ENCODE results near the gene ELMOD1. TPM values are rescaled to one million over a fixed set of nuclear protein-coding genes. Genes with fewer than 3 reads are reported as not detected.
A peak's percentile ranks its signal among the peaks of the same experiment; 100 is the strongest.

Gene ELMOD1
- total and polyA plus RNA-seq, 2 of the 4 experiments (the other 2 are of a cell fraction): 0.18 to 0.29 TPM

GRCh38 chr11:107683807-107684206 lies 92.9 kb downstream of the ELMOD1 start:
- H3K79me1 ChIP-seq (ENCODE audit: low read depth in 1 of 2, low read length in 2 of 2): no peaks in the 10 kb centered on the region
- H4K5ac ChIP-seq (ENCODE audit: low read depth, low read length): no peak overlapping the region
- H2AFZ ChIP-seq (replicated peaks; ENCODE audit: low read length, poor library complexity): no peak overlapping the region
- no peaks in the 10 kb centered on the region for H3K4me1 ChIP-seq (ENCODE audit: control insufficient read depth, insufficient read depth, low read length)
- no peak overlapping the region for H2BK5ac ChIP-seq (ENCODE audit: low read depth, low read length, poor library complexity, severe bottlenecking)
- DNase-seq (no peak), ATAC-seq (ENCODE audit: low read depth) (no peak)
- no peak overlapping the region for H3K4ac ChIP-seq (ENCODE audit: low read depth, low read length)
- dilution Hi-C loops (cut with HindIII; ENCODE audit: low sequenced_read_pairs, unreplicated experiment) (no loop called here), in situ Hi-C loops (cut with MboI; ENCODE audit: low sequenced_read_pairs) (no loop called here), intact Hi-C loops (cut with micrococcal nuclease) (loop anchor here (10.0 kb wide), 1 partner anchor 211 kb away; no protein-coding TSS in a partner anchor)
- no peaks in the 10 kb centered on the region for H3K9me3 ChIP-seq (ENCODE audit: control insufficient read depth, insufficient read depth, low read length)
- no peak overlapping the region for H2BK20ac ChIP-seq (ENCODE audit: low read depth, low read length)
- H3K9ac ChIP-seq (ENCODE audit: low read depth, low read length): no peak overlapping the region
- H4K91ac ChIP-seq (ENCODE audit: insufficient read depth, low read depth, low read length): no peak overlapping the region
- peaks cover 9% of the 10 kb centered on the region for H3K27me3 ChIP-seq (ENCODE audit: control insufficient read depth, insufficient read depth, low read length)
- no TSS peak for BruUV-seq (replicated peaks)
- no peak overlapping the region for H2BK15ac ChIP-seq (ENCODE audit: low read depth, low read length)
- H2AK5ac ChIP-seq (ENCODE audit: low read depth, low read length): no peak overlapping the region
- no peak overlapping the region for H2BK120ac ChIP-seq (ENCODE audit: low read depth, low read length)
- no peaks in the 10 kb centered on the region for H3K36me3 ChIP-seq (ENCODE audit: control insufficient read depth, insufficient read depth, low read length)
- no peak overlapping the region for H3K56ac ChIP-seq (ENCODE audit: extremely low read depth, insufficient read depth, low read length)
- no CpG with 5 or more reads among the region's 2 CpGs for WGBS, 2 experiments (ENCODE audit: extremely low coverage in 2 of 2, insufficient read length in 1 of 2)
- H3K27ac ChIP-seq (ENCODE audit: insufficient read depth, low read length): no peak overlapping the region
- H3K9me1 ChIP-seq (ENCODE audit: insufficient read depth, low read length): no peaks in the 10 kb centered on the region
- H3K4me3 ChIP-seq (ENCODE audit: insufficient read depth, low read depth, low read length): no peak overlapping the region
- no peak overlapping the region for H3K18ac ChIP-seq (ENCODE audit: low read depth, low read length)
- peak; percentile 21; the same call in 1 of the 2 replicates for TF ChIP-seq CTCF (conservative IDR thresholded peaks at IDR 0.05; ENCODE audit: low read depth, low read length)
- no peak for TF ChIP-seq BHLHE40 (IDR thresholded peaks at IDR 0.05; ENCODE audit: low read depth, low read length)
- no peak overlapping the region for H3K14ac ChIP-seq (replicated peaks; ENCODE audit: low read depth, low read length)
- H2AK9ac ChIP-seq (replicated peaks; ENCODE audit: low read depth, low read length, poor library complexity): no peak overlapping the region
- H4K20me1 ChIP-seq (ENCODE audit: insufficient read depth, low read length): no peaks in the 10 kb centered on the region
- ChIA-PET POLR2A (ENCODE audit: unreplicated experiment) (no interaction called here), CTCF (interaction anchor here (1.0 kb wide), 1 partner anchor 22 kb away, joined by 3 read pairs; no protein-coding TSS in a partner anchor)
- no peak overlapping the region for H3K4me2 ChIP-seq (ENCODE audit: low read depth, low read length)
- H3K23ac ChIP-seq (ENCODE audit: low read depth, low read length): no peak overlapping the region
- H4K8ac ChIP-seq (ENCODE audit: low read depth in 2 of 2, low read length in 2 of 2): no peak overlapping the region
